GM10248 (cell line): Measurements from ENCODE around the gene SELENOM.
"Not testable (repeated sequence)": the region's sequence is repeated elsewhere in the genome, so short reads cannot be mapped to it uniquely, and the experiment has no call there.

Experiments
- CTCF ChIA-PET: fragments of 300-600 bp; sonication (Branson Sonifier 250); formaldehyde crosslinking; extraction: SDS; loops from one replicate; lab custom pipeline; 2021; ENCODE audit warnings: antibody characterized with exemption; lab: Yijun Ruan, JAX
- POLR2A ChIA-PET: fragments of 350-650 bp; sonication (Branson Sonifier 250); formaldehyde crosslinking; extraction: SDS; loops from one replicate; lab custom pipeline; 2020; ENCODE audit warnings: antibody characterized with exemption; lab: Yijun Ruan, JAX
- DNase-seq: peaks from one replicate; pipeline ENCODE4 v3.0.0; 2012; ENCODE audit errors: extremely low spot score
- CTCF ChIP-seq: IDR thresholded peaks from 2 replicates; pipeline ENCODE4 v1.5.1; 2012; ENCODE audit warnings: mild to moderate bottlenecking, low read depth; ENCODE audit errors: extremely low read depth, missing control alignments, control extremely low read depth

SELENOM gene

GRCh38 chr22:31080848-31081649 is 26.3 kb downstream of the SELENOM start, which contains the start of gene SMTN:
Gene SMTN (plus strand): TSS chr22:31081318. CDS start chr22:31083259, 1,941 bp downstream.
- TF ChIP-seq CTCF = no peak
- peak; percentile 94 for DNase-seq
- POLR2A ChIA-PET = interaction anchor here (0.5 to 1.9 kb wide), 6 partner anchors 26 to 724 kb away, joined by 3 to 8 read pairs (median 3); partner anchors contain the start of genes CCDC157, MORC2, SELENOM and SF3A1
- CTCF ChIA-PET = interaction anchor here (0.6 to 1.4 kb wide), 8 partner anchors 20 to 317 kb away, joined by 3 to 4 read pairs (median 3); no protein-coding TSS in a partner anchor

- ChIA-PET CTCF (interaction anchor here (0.6 to 1.4 kb wide), 7 partner anchors 19 to 133 kb away, joined by 3 to 4 read pairs (median 3); no protein-coding TSS in a partner anchor), POLR2A (interaction anchor here (0.5 to 1.9 kb wide), 4 partner anchors 27 to 150 kb away, joined by 3 to 8 read pairs (median 5); partner anchors contain the start of genes MORC2, SELENOM and TUG1)
- TF ChIP-seq CTCF = no peak
- DNase-seq = no peak
These were observed 27.1 kb downstream of the SELENOM start for GRCh38 chr22:31080164-31080847.

GRCh38 chr22:31079095-31079642 is 28.2 kb downstream of the SELENOM start:
- no peak for DNase-seq
- CTCF ChIA-PET = interaction anchor here (1.0 to 1.3 kb wide), 2 partner anchors 29 to 71 kb away, joined by 3 to 5 read pairs; partner anchors contain the start of gene SELENOM
- TF ChIP-seq CTCF = no peak
- POLR2A ChIA-PET = no interaction called here

- CTCF ChIA-PET = interaction anchor here (1.3 kb wide), 1 partner anchor 29 kb away, joined by 5 read pairs; the partner anchor contains the start of gene SELENOM
- DNase-seq, POLR2A ChIA-PET: not testable (repeated sequence)
These were observed 29.0 kb downstream of the SELENOM start for GRCh38 chr22:31078389-31078788.

- ChIA-PET POLR2A (no interaction called here), CTCF (no interaction called here)
- DNase-seq = no peak
- no peak for TF ChIP-seq CTCF
These were observed 29.7 kb downstream of the SELENOM start for GRCh38 chr22:31077681-31078080.

GRCh38 chr22:31075961-31076360 is 31.4 kb downstream of the SELENOM start:
- no peak for DNase-seq
- POLR2A ChIA-PET = no interaction called here
- no peak for TF ChIP-seq CTCF
- CTCF ChIA-PET = no interaction called here

GRCh38 chr22:31073545-31074145 is 33.7 kb downstream of the SELENOM start:
- DNase-seq, POLR2A ChIA-PET: not testable (repeated sequence)
- CTCF ChIA-PET = interaction anchor here (1.4 kb wide), 1 partner anchor 11 kb away, joined by 3 read pairs; no protein-coding TSS in a partner anchor

GRCh38 chr22:31073125-31073524 is 34.2 kb downstream of the SELENOM start:
- POLR2A ChIA-PET = interaction anchor here (0.7 kb wide), 1 partner anchor 15 kb away, joined by 5 read pairs; no protein-coding TSS in a partner anchor
- DNase-seq, CTCF ChIA-PET: not testable (repeated sequence)

- DNase-seq, POLR2A ChIA-PET: not testable (repeated sequence)
- CTCF ChIA-PET = interaction anchor here (1.1 to 2.2 kb wide), 3 partner anchors 14 to 306 kb away, joined by 3 to 6 read pairs (median 4); no protein-coding TSS in a partner anchor
These were observed 37.6 kb downstream of the SELENOM start for GRCh38 chr22:31069691-31070314.
